Cardiac septum (tissue), 1 donor: ENCODE measurements around the gene MAPK8IP3. TPM values are rescaled to one million over a fixed set of nuclear protein-coding genes. Genes with fewer than 3 reads are reported as not detected.
"Not testable (repeated sequence)": the region's sequence is repeated elsewhere in the genome, so short reads cannot be mapped to it uniquely, and the experiment has no call there.

Experiments used
- DNase-seq: peaks from one replicate; pipeline ENCODE4 v3.0.0-alpha.2; 2020; ENCODE audit warnings: low spot score
- intact Hi-C: fragments of 100-400 bp; cut with DNase I; formaldehyde crosslinking; loops from one replicate; pipeline ENCODE4 v1.14.0; 2022
- total RNA-seq: library from RNA; stranded (reverse); fragmentation: NEBNext Ultra II Directional; extraction: Animal tissue kit (Norgen Biotek cat#: 25700); gene quantifications from one replicate; pipeline ENCODE4 v1.2.1, GENCODE V29; 2021
- donor health status: DM: no; HTN: no; CAD: no.

MAPK8IP3 gene
- total RNA-seq, 1 donor from 2014 or later = 71.4 TPM

GRCh38 chr16:1731603-1732002, 25.6 kb downstream of the MAPK8IP3 start:
- intact Hi-C loops = no loop called here
- DNase-seq = no peak

GRCh38 chr16:1732071-1732470, 26.1 kb downstream of the MAPK8IP3 start:
- intact Hi-C loops = no loop called here
- DNase-seq = no peak

GRCh38 chr16:1732551-1732987, 26.6 kb downstream of the MAPK8IP3 start:
- DNase-seq, intact Hi-C loops: not testable (repeated sequence)

GRCh38 chr16:1734123-1734522, 28.1 kb downstream of the MAPK8IP3 start:
- intact Hi-C loops = no loop called here
- DNase-seq = no peak

GRCh38 chr16:1734816-1735215, 28.8 kb downstream of the MAPK8IP3 start:
- intact Hi-C loops = no loop called here
- no peak for DNase-seq

GRCh38 chr16:1740234-1740633, 34.2 kb downstream of the MAPK8IP3 start:
- DNase-seq = no peak
- intact Hi-C loops = no loop called here

- intact Hi-C loops = no loop called here
- no peak for DNase-seq
Measured at GRCh38 chr16:1740781-1741490, 34.9 kb downstream of the MAPK8IP3 start.

GRCh38 chr16:1741553-1742165, 35.7 kb downstream of the MAPK8IP3 start:
- intact Hi-C loops = no loop called here
- DNase-seq = no peak

- intact Hi-C loops = no loop called here
- no peak for DNase-seq
Measured at GRCh38 chr16:1743376-1744337, 37.7 kb downstream of the MAPK8IP3 start.

- no peak for DNase-seq
- intact Hi-C loops = no loop called here
Measured at GRCh38 chr16:1744338-1744840, 38.4 kb downstream of the MAPK8IP3 start.

GRCh38 chr16:1745181-1745899, 39.3 kb downstream of the MAPK8IP3 start:
- DNase-seq = no peak
- intact Hi-C loops = no loop called here

- DNase-seq = no peak
- intact Hi-C loops = no loop called here
Measured at GRCh38 chr16:1745900-1746692, 40.1 kb downstream of the MAPK8IP3 start.

GRCh38 chr16:1746693-1747195, 40.7 kb downstream of the MAPK8IP3 start:
- DNase-seq = no peak
- intact Hi-C loops = no loop called here

GRCh38 chr16:1747934-1748333, 41.9 kb downstream of the MAPK8IP3 start:
- DNase-seq = no peak
- intact Hi-C loops = no loop called here

- intact Hi-C loops = no loop called here
- no peak for DNase-seq
Measured at GRCh38 chr16:1749152-1750117, 43.4 kb downstream of the MAPK8IP3 start.

- intact Hi-C loops = no loop called here
- DNase-seq = no peak
Measured at GRCh38 chr16:1751946-1752345, 46.0 kb downstream of the MAPK8IP3 start.

- no peak for DNase-seq
- intact Hi-C loops = no loop called here
Measured at GRCh38 chr16:1752853-1753252, 46.9 kb downstream of the MAPK8IP3 start.
